ENCODE measurements around the gene VPS11.
"Not testable (repeated sequence)": the region's sequence is repeated elsewhere in the genome, so short reads cannot be mapped to it uniquely, and the experiment has no call there.

VPS11 gene

GRCh38 chr11:119067371-119068222 lies at the start of gene VPS11:
TSS of gene VPS11 (plus strand) at chr11:119067818. CDS start at chr11:119067824, 6 bp downstream.
- peak; percentile 43 for DNase-seq

- DNase-seq: peak; percentile 72
Observed at GRCh38 chr11:119018074-119018938, 49.3 kb upstream of the VPS11 start, which contains the start of the genes RPS25 and TRAPPC4. TSS of gene RPS25 (minus strand) at chr11:119018343. CDS start at chr11:119018284, 59 bp downstream. TSS of gene TRAPPC4 (plus strand) at chr11:119018766. CDS start at chr11:119018796, 30 bp downstream.

- no peak for DNase-seq
Observed at GRCh38 chr11:119019996-119020395, 47.6 kb upstream of the VPS11 start.

- DNase-seq: no peak
Observed at GRCh38 chr11:119021631-119022030, 46.0 kb upstream of the VPS11 start.

- DNase-seq: no peak
Observed at GRCh38 chr11:119023741-119024140, 43.9 kb upstream of the VPS11 start.

GRCh38 chr11:119024430-119025098 lies 43.1 kb upstream of the VPS11 start:
- DNase-seq: no peak

- DNase-seq: no peak
Observed at GRCh38 chr11:119025099-119025473, 42.5 kb upstream of the VPS11 start.

GRCh38 chr11:119025541-119025940 lies 42.1 kb upstream of the VPS11 start:
- DNase-seq: no peak

GRCh38 chr11:119025978-119026766 lies 41.4 kb upstream of the VPS11 start:
- DNase-seq: no peak

GRCh38 chr11:119026970-119027369 lies 40.6 kb upstream of the VPS11 start:
- no peak for DNase-seq

GRCh38 chr11:119027561-119028345 lies 39.9 kb upstream of the VPS11 start:
- no peak for DNase-seq

- no peak for DNase-seq
Observed at GRCh38 chr11:119028346-119029068, 39.1 kb upstream of the VPS11 start.

- DNase-seq: no peak
Observed at GRCh38 chr11:119029069-119029339, 38.6 kb upstream of the VPS11 start.

GRCh38 chr11:119029340-119030028 lies 38.1 kb upstream of the VPS11 start:
- no peak for DNase-seq

GRCh38 chr11:119030029-119030328 lies 37.6 kb upstream of the VPS11 start:
- no peak for DNase-seq

GRCh38 chr11:119030329-119031047 lies 37.1 kb upstream of the VPS11 start, which contains the start of gene SLC37A4:
TSS of gene SLC37A4 (minus strand) at chr11:119030877.
- DNase-seq: peak; percentile 58

- DNase-seq: no peak
Observed at GRCh38 chr11:119031912-119032280, 35.7 kb upstream of the VPS11 start.

GRCh38 chr11:119033421-119033820 lies 34.2 kb upstream of the VPS11 start:
- DNase-seq: not testable (repeated sequence)

GRCh38 chr11:119034813-119035212 lies 32.8 kb upstream of the VPS11 start:
- no peak for DNase-seq

GRCh38 chr11:119038884-119039283 lies 28.7 kb upstream of the VPS11 start:
- no peak for DNase-seq

Data from NCI-H1694 treated with DMSO at 0.1 percent for 48 hours (cell line).